ENCODE data around the gene KLHL30. TPM values are rescaled to one million over a fixed set of nuclear protein-coding genes. Genes with fewer than 3 reads are reported as not detected.

The KLHL30 gene
- total and polyA plus RNA-seq, 8 donors: 0.06 to 1.0 (median 0.15) TPM

- no peak overlapping the region for H3K27ac ChIP-seq
- H3K9me3 ChIP-seq: no peaks in the 10 kb centered on the region
- H3K4me1 ChIP-seq: peaks cover 0 to 35% of the 10 kb centered on the region in 2 donors
- no peak overlapping the region for H3K4me3 ChIP-seq
- DNase-seq: peak in 1 of 4 donors; percentile 72
- intact Hi-C loops (cut with DNase I): no loop called here
- no peak for ATAC-seq
- H3K27me3 ChIP-seq: peaks cover 0 to 12% of the 10 kb centered on the region in 2 donors
- H3K36me3 ChIP-seq: no peaks in the 10 kb centered on the region
- no peak for TF ChIP-seq CTCF (IDR thresholded peaks at IDR 0.05)
These were observed 2.5 kb downstream of the KLHL30 start for GRCh38 chr2:238140721-238141540.

GRCh38 chr2:238141541-238142318, 3.3 kb downstream of the KLHL30 start:
- TF ChIP-seq CTCF (IDR thresholded peaks at IDR 0.05): no peak
- Histone ChIP-seq H3K4me3 (no peak overlapping the region), H3K4me1 (peaks cover 0 to 33% of the 10 kb centered on the region in 2 donors), H3K27ac (no peak overlapping the region), H3K27me3 (peaks cover 0 to 12% of the 10 kb centered on the region in 2 donors), H3K9me3 (no peaks in the 10 kb centered on the region), H3K36me3 (no peaks in the 10 kb centered on the region)
- intact Hi-C loops (cut with DNase I): no loop called here
- ATAC-seq (peak; percentile 56), DNase-seq (peak in 3 of 4 donors; percentile 57 to 80 (median 65))

- Histone ChIP-seq H3K27me3 (peaks cover 0 to 12% of the 10 kb centered on the region in 2 donors), H3K36me3 (no peaks in the 10 kb centered on the region), H3K4me1 (peaks cover 0 to 27% of the 10 kb centered on the region in 2 donors), H3K27ac (no peak overlapping the region), H3K9me3 (no peaks in the 10 kb centered on the region), H3K4me3 (no peak overlapping the region)
- DNase-seq (peak in 1 of 4 donors; percentile 74), ATAC-seq (no peak)
- intact Hi-C loops (cut with DNase I): no loop called here
- no peak for TF ChIP-seq CTCF (IDR thresholded peaks at IDR 0.05)
These were observed 4.1 kb downstream of the KLHL30 start for GRCh38 chr2:238142382-238143205.

GRCh38 chr2:238143239-238143951, 4.9 kb downstream of the KLHL30 start:
- TF ChIP-seq CTCF (IDR thresholded peaks at IDR 0.05): no peak
- Histone ChIP-seq H3K27ac (no peak overlapping the region), H3K27me3 (peaks cover 0 to 12% of the 10 kb centered on the region in 2 donors), H3K36me3 (no peaks in the 10 kb centered on the region), H3K4me3 (no peak overlapping the region), H3K4me1 (peaks cover 0 to 19% of the 10 kb centered on the region in 2 donors), H3K9me3 (no peaks in the 10 kb centered on the region)
- DNase-seq: peak in 1 of 4 donors; percentile 59
- no peak for ATAC-seq
- intact Hi-C loops (cut with DNase I): no loop called here

All from left lung (tissue), 10 donors.